ENCODE data around the gene HRH1. TPM values are rescaled to one million over a fixed set of nuclear protein-coding genes. Genes with fewer than 3 reads are reported as not detected.

HRH1 gene
- total RNA-seq, 1 donor from 2014 or later, result 0.31 TPM

DNA sequence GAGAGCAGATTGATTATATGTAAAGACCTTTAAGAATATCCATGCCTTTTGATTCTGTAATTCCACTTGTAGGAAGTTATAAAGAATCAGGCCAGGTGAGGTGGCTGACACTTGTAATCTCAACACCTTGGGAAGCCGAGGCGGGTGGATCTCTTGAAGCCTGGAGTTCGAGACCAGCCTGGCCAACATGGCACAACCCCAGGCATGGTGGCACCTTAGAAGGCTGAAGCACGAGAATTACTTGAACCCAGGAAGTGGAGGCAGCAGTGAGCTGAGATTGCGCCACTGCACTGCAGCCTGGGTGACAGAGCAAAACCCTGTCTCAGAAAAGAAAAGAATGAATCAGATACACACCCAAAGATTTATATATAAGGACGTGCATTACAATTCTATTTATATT is 33.9 kb downstream of the HRH1 start:
- Mint-ChIP-seq H3K36me3 (no peaks in the 10 kb centered on the region), H3K4me1 (peaks cover 10% of the 10 kb centered on the region), H3K27me3 (ENCODE audit: low read depth) (peaks cover 8% of the 10 kb centered on the region), H3K9me3 (peaks cover 5% of the 10 kb centered on the region), H3K27ac (no peak overlapping the region), H3K4me3 (no peak overlapping the region)
- DNase-seq (ENCODE audit: low spot score in 2 of 2, unreplicated experiment in 2 of 2), result no peak
- TF ChIP-seq, protein P1, sequence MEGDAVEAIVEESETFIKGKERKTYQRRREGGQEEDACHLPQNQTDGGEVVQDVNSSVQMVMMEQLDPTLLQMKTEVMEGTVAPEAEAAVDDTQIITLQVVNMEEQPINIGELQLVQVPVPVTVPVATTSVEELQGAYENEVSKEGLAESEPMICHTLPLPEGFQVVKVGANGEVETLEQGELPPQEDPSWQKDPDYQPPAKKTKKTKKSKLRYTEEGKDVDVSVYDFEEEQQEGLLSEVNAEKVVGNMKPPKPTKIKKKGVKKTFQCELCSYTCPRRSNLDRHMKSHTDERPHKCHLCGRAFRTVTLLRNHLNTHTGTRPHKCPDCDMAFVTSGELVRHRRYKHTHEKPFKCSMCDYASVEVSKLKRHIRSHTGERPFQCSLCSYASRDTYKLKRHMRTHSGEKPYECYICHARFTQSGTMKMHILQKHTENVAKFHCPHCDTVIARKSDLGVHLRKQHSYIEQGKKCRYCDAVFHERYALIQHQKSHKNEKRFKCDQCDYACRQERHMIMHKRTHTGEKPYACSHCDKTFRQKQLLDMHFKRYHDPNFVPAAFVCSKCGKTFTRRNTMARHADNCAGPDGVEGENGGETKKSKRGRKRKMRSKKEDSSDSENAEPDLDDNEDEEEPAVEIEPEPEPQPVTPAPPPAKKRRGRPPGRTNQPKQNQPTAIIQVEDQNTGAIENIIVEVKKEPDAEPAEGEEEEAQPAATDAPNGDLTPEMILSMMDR (IDR thresholded peaks at IDR 0.05; ENCODE audit: unreplicated experiment), result no peak

DNA sequence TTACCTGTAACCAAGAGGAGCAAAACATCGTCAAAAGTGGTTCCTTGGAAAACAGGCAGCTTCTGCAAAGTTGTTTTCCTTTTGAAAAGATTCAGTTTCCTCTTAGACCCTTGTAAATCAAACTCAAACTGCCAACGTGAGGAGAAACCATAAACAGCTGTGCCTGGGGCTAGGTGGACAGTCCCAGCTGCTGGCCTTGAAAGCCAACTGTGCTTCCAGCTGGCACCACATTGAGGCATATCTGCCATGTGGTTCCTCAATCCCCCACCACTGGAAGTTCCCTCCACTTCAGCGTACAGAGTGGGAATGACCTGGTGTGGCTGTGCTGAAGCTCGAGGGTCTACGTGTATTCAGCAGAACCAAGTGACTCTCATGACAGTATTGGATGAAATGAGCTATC is 40.9 kb downstream of the HRH1 start:
- Mint-ChIP-seq H3K4me1 (peaks cover 13% of the 10 kb centered on the region), H3K4me3 (no peak overlapping the region), H3K9me3 (peaks cover 15% of the 10 kb centered on the region), H3K27me3 (ENCODE audit: low read depth) (peaks cover 25% of the 10 kb centered on the region), H3K36me3 (no peaks in the 10 kb centered on the region), H3K27ac (no peak overlapping the region)
- TF ChIP-seq, protein P1 (IDR thresholded peaks at IDR 0.05; ENCODE audit: unreplicated experiment), result no peak
- DNase-seq (ENCODE audit: low spot score in 2 of 2, unreplicated experiment in 2 of 2), result no peak

DNA sequence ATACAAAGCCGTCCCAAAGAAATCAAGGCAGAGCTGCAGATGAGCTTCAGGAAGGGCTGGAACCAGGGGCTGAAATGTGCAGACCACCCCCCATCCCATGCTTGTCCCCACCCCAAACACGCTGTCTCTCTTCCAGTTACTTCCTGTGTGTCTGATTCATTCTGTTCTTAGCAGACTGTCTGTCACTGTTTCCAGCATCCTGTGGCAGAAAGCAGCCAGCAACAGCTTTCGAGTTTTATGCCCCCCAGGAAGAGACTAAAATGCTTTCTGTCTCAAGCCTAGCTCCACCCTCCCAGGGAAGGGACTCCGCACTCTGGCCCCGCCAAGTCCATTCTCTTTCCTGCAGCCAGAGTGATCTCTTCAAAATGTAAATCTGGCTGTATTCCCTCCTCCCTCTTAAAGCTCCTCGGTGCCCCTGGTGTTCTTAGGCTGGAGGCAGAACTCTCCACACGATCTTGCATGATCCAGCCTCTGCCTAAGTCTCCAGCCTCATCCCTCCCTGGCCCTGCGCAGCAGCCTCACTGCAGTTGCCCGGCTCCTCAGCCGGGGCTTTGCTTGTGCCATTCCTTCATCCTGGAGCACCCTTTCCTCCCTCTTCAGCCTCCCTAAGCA is 41.5 kb downstream of the HRH1 start:
- H3K36me3 Mint-ChIP-seq, result no peaks in the 10 kb centered on the region
- H3K27ac Mint-ChIP-seq, result no peak overlapping the region
- H3K27me3 Mint-ChIP-seq (ENCODE audit: low read depth), result peaks cover 25% of the 10 kb centered on the region
- peaks cover 13% of the 10 kb centered on the region for H3K4me1 Mint-ChIP-seq
- DNase-seq (ENCODE audit: low spot score in 2 of 2, unreplicated experiment in 2 of 2), result no peak
- no peak overlapping the region for H3K4me3 Mint-ChIP-seq
- H3K9me3 Mint-ChIP-seq, result peaks cover 15% of the 10 kb centered on the region
- TF ChIP-seq, protein P1 (IDR thresholded peaks at IDR 0.05; ENCODE audit: unreplicated experiment), result no peak

DNA sequence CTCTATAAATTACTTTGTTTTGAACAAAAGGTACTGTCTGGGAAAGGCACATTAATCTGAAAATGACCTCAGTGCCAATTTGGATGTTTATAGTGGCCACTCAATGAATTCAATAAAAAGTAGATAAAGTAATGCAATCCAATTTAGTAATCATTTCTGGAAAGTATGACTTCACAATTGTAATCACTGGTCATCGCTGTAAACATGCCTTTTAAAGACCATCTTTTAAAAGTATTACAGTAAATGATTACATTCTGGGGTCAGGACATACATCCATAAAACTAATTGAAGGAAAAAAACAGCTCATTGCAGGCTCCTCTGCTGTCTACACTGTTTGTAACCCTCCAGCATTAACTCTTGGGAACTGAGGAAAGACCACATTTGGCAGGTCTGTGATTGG is 43.2 kb downstream of the HRH1 start:
- no peak overlapping the region for H3K27ac Mint-ChIP-seq
- H3K27me3 Mint-ChIP-seq (ENCODE audit: low read depth), result peaks cover 25% of the 10 kb centered on the region
- no peak for DNase-seq (ENCODE audit: low spot score in 2 of 2, unreplicated experiment in 2 of 2)
- H3K9me3 Mint-ChIP-seq, result peaks cover 12% of the 10 kb centered on the region
- H3K4me3 Mint-ChIP-seq, result no peak overlapping the region
- no peaks in the 10 kb centered on the region for H3K36me3 Mint-ChIP-seq
- H3K4me1 Mint-ChIP-seq, result peaks cover 13% of the 10 kb centered on the region
- TF ChIP-seq, protein P1 (IDR thresholded peaks at IDR 0.05; ENCODE audit: unreplicated experiment), result no peak

DNA sequence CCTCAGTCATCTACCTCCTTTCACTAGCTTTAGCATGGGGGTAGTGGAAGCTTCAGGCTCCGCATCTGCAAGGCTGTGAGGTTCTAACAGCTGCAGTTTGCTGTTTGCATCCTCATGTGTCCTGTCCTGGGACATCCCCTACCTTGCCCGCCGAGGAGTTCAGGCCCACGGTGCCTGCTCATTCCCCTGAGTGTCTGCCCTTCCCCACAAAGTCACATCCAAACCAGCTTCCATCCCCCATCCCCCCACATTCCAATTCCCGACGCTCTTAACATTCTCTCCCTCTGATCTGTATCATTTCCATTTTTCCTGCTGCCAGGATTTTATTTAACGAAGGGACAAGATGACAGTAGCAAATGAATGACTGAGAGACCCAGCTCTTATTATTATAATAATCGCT is 43.8 kb downstream of the HRH1 start:
- Mint-ChIP-seq H3K4me3 (no peak overlapping the region), H3K9me3 (peaks cover 11% of the 10 kb centered on the region), H3K27me3 (ENCODE audit: low read depth) (peaks cover 25% of the 10 kb centered on the region), H3K4me1 (peaks cover 13% of the 10 kb centered on the region), H3K36me3 (no peaks in the 10 kb centered on the region), H3K27ac (peak overlapping the region; percentile 26)
- no peak for DNase-seq (ENCODE audit: low spot score in 2 of 2, unreplicated experiment in 2 of 2)
- TF ChIP-seq, protein P1 (IDR thresholded peaks at IDR 0.05; ENCODE audit: unreplicated experiment), result no peak

DNA sequence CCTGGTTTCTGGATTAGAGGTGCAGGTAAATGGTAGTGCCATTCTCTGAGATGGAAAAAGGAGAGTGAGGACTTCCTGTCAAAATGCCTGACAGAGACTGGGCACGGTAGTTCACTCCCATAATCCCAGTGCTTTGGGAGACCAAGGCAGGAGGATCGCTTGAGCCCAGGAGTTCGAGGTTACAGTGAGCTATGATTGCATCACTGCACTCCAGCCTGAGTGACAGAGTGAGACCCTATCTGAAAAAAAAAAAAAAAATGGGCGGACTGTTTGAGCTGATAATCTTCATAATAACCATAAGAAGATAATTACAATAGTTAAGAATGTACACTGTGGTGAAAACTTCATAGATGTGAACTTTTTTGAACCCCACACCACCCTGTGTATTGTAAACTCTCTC is 44.2 kb downstream of the HRH1 start:
- no peaks in the 10 kb centered on the region for H3K36me3 Mint-ChIP-seq
- TF ChIP-seq, protein P1 (IDR thresholded peaks at IDR 0.05; ENCODE audit: unreplicated experiment), result no peak
- H3K4me3 Mint-ChIP-seq, result no peak overlapping the region
- DNase-seq (ENCODE audit: low spot score in 2 of 2, unreplicated experiment in 2 of 2), result no peak
- H3K27ac Mint-ChIP-seq, result no peak overlapping the region
- peaks cover 25% of the 10 kb centered on the region for H3K27me3 Mint-ChIP-seq (ENCODE audit: low read depth)
- H3K4me1 Mint-ChIP-seq, result peaks cover 13% of the 10 kb centered on the region
- peaks cover 8% of the 10 kb centered on the region for H3K9me3 Mint-ChIP-seq

Measured in mesothelial cell of epicardium (in vitro differentiated cells).